CD4-positive, alpha-beta T cell (primary cell): Measurements from ENCODE around the gene KIF5B. TPM values are rescaled to one million over a fixed set of nuclear protein-coding genes. Genes with fewer than 3 reads are reported as not detected.
A peak's percentile ranks its signal among the peaks of the same experiment; 100 is the strongest.

Source experiments
- ATAC-seq: fragments of 200-7000 bp; cut with Tn5 transposase; one replicate; pipeline ENCODE4 v1.10.0; 2022; ENCODE audit warnings: mild to moderate bottlenecking; ENCODE audit not compliant: poor library complexity
- CTCF ChIA-PET: fragments of 350-600 bp; sonication (Branson Sonifier 250); formaldehyde crosslinking; loops from one replicate; lab custom pipeline; 2021; ENCODE audit warnings: antibody characterized with exemption, inconsistent platforms; lab: Charles Lee
- POLR2A ChIA-PET: fragments of 350-600 bp; sonication (Branson Sonifier 250); formaldehyde crosslinking; loops from one replicate; lab custom pipeline; 2021; ENCODE audit warnings: antibody characterized with exemption, inconsistent platforms; lab: Charles Lee
- DNase-seq, 14 experiments: peaks; one replicate each; pipeline ENCODE4 v3.0.0-alpha.2; 2013 to 2020; ENCODE audit warnings: mixed read lengths in 2 of 14
- H3K27ac ChIP-seq, 2 donors: one replicate each; pipeline versions ENCODE4 v1.5.1 to v1.7.0; 2013; ENCODE audit warnings: low read length in 2 of 2, low read depth in 1 of 2, mild to moderate bottlenecking in 1 of 2
- H3K27me3 ChIP-seq, 2 experiments: 1 replicate in 1 of 2; 2 replicates in 1 of 2; pipeline versions ENCODE4 v1.6.1 to v1.7.0; 2013; ENCODE audit warnings: low read length in 2 of 2, control low read depth in 1 of 2, mild to moderate bottlenecking in 1 of 2, moderate library complexity in 1 of 2; ENCODE audit not compliant: insufficient read depth in 2 of 2, control insufficient read depth in 1 of 2
- H3K36me3 ChIP-seq: one replicate; pipeline ENCODE4 v1.6.1; 2013; ENCODE audit warnings: low read length, control low read depth; ENCODE audit not compliant: insufficient read depth
- H3K4me1 ChIP-seq: one replicate; pipeline ENCODE4 v1.6.1; 2013; ENCODE audit warnings: low read length, control low read depth; ENCODE audit not compliant: insufficient read depth
- H3K4me3 ChIP-seq: one replicate; pipeline ENCODE4 v1.5.1; 2013; ENCODE audit warnings: mild to moderate bottlenecking, low read length, moderate library complexity
- H3K9me3 ChIP-seq, 2 experiments: 1 replicate in 1 of 2; 2 replicates in 1 of 2; pipeline versions ENCODE4 v1.6.1 to v1.7.0; 2013; ENCODE audit warnings: low read length in 2 of 2, mild to moderate bottlenecking in 2 of 2, control low read depth in 1 of 2, moderate library complexity in 1 of 2; ENCODE audit not compliant: control insufficient read depth in 1 of 2, insufficient read depth in 1 of 2
- H3K27ac Mint-ChIP-seq: one replicate; pipeline ENCODE4 v1.8.0; 2020; ENCODE audit warnings: mixed read lengths
- H3K27me3 Mint-ChIP-seq: one replicate; pipeline ENCODE4 v1.8.0; 2021; ENCODE audit warnings: mixed read lengths
- H3K36me3 Mint-ChIP-seq: one replicate; pipeline ENCODE4 v1.8.0; 2021; ENCODE audit warnings: low read depth, mixed read lengths
- H3K4me1 Mint-ChIP-seq: one replicate; pipeline ENCODE4 v1.8.0; 2021; ENCODE audit warnings: low read depth, mixed read lengths
- H3K4me3 Mint-ChIP-seq: one replicate; pipeline ENCODE4 v1.8.0; 2020; ENCODE audit warnings: mild to moderate bottlenecking, mixed read lengths
- H3K9me3 Mint-ChIP-seq: one replicate; pipeline ENCODE4 v1.8.0; 2020; ENCODE audit warnings: mixed read lengths
- intact Hi-C, 2 experiments: fragments of 100-400 bp; cut with DNase I in 1 of 2; cut with micrococcal nuclease in 1 of 2; formaldehyde crosslinking; loops; one replicate each; pipeline versions ENCODE4 v1.15.1 to v1.9.0; 2023 to 2025; cut with DNase I, micrococcal nuclease
- total RNA-seq, 174 experiments: library from RNA in 2 of 174; stranded (reverse) in 2 of 174; gene quantifications; one replicate each; pipeline ENCODE4 v1.2.3 and lab custom pipeline; 2021 to 2026
- TF ChIP-seq, protein P1 (sequence below): fragments of 200-600 bp; IDR thresholded peaks from one replicate; pipeline ENCODE4 v1.8.0; 2022; ENCODE audit warnings: antibody characterized with exemption, mild to moderate bottlenecking

The KIF5B gene
- total RNA-seq, 2 experiments from 2014 or later: 58.3 to 59.0 TPM

DNA sequence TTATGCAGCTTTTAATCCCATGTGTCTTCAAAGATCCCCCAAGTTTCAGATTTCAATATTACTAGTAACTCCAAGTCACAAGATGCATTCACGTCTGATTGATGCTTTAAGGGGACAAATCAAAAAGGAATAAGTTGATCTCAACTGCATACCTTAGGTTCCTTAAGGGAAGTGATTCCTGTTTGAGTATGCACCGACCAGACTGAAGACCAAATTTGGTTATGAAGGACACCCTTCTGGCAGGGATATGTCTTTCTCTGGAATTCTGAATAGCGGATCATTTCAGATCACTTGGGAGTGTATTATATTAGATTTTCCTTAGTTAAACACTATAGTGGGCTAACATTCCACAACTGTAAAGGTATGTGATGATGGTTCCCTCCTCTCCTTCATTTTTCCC lies 4.3 kb downstream of the KIF5B start:
- DNase-seq: no peak
- Histone ChIP-seq H3K36me3 (peaks cover 24% of the 10 kb centered on the region), H3K27me3 (no peaks in the 10 kb centered on the region), H3K9me3 (no peaks in the 10 kb centered on the region), H3K4me1 (peaks cover 26% of the 10 kb centered on the region), H3K27ac (no peak overlapping the region), H3K4me3 (peak overlapping the region; percentile 4)
- TF ChIP-seq, protein P1, sequence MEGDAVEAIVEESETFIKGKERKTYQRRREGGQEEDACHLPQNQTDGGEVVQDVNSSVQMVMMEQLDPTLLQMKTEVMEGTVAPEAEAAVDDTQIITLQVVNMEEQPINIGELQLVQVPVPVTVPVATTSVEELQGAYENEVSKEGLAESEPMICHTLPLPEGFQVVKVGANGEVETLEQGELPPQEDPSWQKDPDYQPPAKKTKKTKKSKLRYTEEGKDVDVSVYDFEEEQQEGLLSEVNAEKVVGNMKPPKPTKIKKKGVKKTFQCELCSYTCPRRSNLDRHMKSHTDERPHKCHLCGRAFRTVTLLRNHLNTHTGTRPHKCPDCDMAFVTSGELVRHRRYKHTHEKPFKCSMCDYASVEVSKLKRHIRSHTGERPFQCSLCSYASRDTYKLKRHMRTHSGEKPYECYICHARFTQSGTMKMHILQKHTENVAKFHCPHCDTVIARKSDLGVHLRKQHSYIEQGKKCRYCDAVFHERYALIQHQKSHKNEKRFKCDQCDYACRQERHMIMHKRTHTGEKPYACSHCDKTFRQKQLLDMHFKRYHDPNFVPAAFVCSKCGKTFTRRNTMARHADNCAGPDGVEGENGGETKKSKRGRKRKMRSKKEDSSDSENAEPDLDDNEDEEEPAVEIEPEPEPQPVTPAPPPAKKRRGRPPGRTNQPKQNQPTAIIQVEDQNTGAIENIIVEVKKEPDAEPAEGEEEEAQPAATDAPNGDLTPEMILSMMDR: no peak
- Mint-ChIP-seq H3K4me3 (peak overlapping the region; percentile 95), H3K27ac (peak overlapping the region; percentile 46), H3K27me3 (no peaks in the 10 kb centered on the region), H3K36me3 (peaks cover 52% of the 10 kb centered on the region), H3K9me3 (no peaks in the 10 kb centered on the region), H3K4me1 (peaks cover 91% of the 10 kb centered on the region)
- no peak for ATAC-seq
- ChIA-PET POLR2A (interaction anchor here (0.7 kb wide), 1 partner anchor 122 kb away, joined by 3 read pairs; no protein-coding TSS in a partner anchor), CTCF (no interaction called here)
- intact Hi-C loops: loop anchor here (10.0 kb wide), 2 partner anchors 323 to 393 kb away; partner anchors contain the start of gene CCDC7 (in 1 of the 2)

DNA sequence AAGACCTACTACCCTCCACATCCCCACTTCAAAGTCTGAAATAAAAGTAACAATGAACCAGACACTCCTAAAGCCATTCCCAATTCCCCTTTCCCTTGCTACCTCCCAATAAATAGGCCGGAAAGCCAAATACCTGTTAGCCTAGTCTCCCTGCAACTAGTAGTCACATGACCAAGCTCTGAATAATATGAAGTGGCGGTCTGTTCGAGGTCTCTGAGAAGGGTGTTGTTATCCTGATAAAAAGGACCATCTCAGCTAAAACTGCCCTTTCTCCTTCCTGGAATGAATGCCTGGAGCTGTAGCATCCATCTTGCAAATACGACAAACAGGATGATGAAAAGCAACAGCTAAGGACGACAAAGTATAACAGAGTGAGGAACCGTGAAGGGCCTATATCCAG lies 6.0 kb downstream of the KIF5B start:
- Histone ChIP-seq H3K36me3 (peaks cover 42% of the 10 kb centered on the region), H3K4me3 (no peak overlapping the region), H3K9me3 (no peaks in the 10 kb centered on the region), H3K4me1 (peaks cover 22% of the 10 kb centered on the region), H3K27ac (no peak overlapping the region), H3K27me3 (no peaks in the 10 kb centered on the region)
- no peak for DNase-seq
- no peaks in the 10 kb centered on the region for H3K9me3 Mint-ChIP-seq
- ChIA-PET POLR2A (no interaction called here), CTCF (no interaction called here)
- TF ChIP-seq, protein P1: no peak
- intact Hi-C loops: loop anchor here (10.0 kb wide), 2 partner anchors 325 to 395 kb away; partner anchors contain the start of gene CCDC7 (in 1 of the 2)
- H3K4me1 Mint-ChIP-seq: peaks cover 96% of the 10 kb centered on the region
- no peak for ATAC-seq
- H3K27ac Mint-ChIP-seq: peak overlapping the region; percentile 46
- no peaks in the 10 kb centered on the region for H3K27me3 Mint-ChIP-seq
- peak overlapping the region; percentile 44 for H3K4me3 Mint-ChIP-seq
- peaks cover 56% of the 10 kb centered on the region for H3K36me3 Mint-ChIP-seq

DNA sequence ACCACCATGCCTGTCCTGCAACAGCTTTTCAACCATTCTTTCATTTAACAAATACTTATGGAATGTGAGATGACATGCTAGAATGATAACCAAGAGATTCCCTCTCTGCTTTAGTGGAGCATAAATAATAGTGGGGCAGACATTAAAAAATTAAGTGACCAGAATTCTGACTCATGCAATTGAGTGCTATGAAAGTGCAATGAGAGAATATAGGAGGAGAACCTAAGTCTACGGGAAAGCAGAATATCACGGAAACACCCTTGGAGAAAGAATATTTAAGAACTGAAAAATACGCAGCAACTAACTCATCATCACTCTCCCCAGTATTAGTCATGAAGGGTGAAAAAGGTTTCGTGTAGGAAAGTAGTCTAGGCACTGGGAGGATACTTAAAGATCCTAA lies 7.1 kb downstream of the KIF5B start:
- no peak overlapping the region for H3K4me3 Mint-ChIP-seq
- peaks cover 64% of the 10 kb centered on the region for H3K36me3 Mint-ChIP-seq
- no peak overlapping the region for H3K27ac ChIP-seq
- ATAC-seq: no peak
- no peaks in the 10 kb centered on the region for H3K9me3 ChIP-seq
- CTCF ChIA-PET: no interaction called here
- no peaks in the 10 kb centered on the region for H3K27me3 ChIP-seq
- H3K36me3 ChIP-seq: peaks cover 51% of the 10 kb centered on the region
- peak overlapping the region; percentile 46 for H3K27ac Mint-ChIP-seq
- H3K4me1 Mint-ChIP-seq: peaks cover 96% of the 10 kb centered on the region
- H3K4me1 ChIP-seq: peaks cover 27% of the 10 kb centered on the region
- POLR2A ChIA-PET: no interaction called here
- no peaks in the 10 kb centered on the region for H3K27me3 Mint-ChIP-seq
- DNase-seq: no peak
- intact Hi-C loops: no loop called here
- H3K9me3 Mint-ChIP-seq: no peaks in the 10 kb centered on the region
- TF ChIP-seq, protein P1: no peak
- no peak overlapping the region for H3K4me3 ChIP-seq
